BLaER1 treated with 17β-estradiol and CSF1 and Interleukin-3, amounts not matched to agents 10 nM and 100 nM (cell line): Measurements from ENCODE around the gene GPR153.
A peak's percentile ranks its signal among the peaks of the same experiment; 100 is the strongest.
"Not testable (repeated sequence)": the region's sequence is repeated elsewhere in the genome, so short reads cannot be mapped to it uniquely, and the experiment has no call there.

ENCODE experiments used
- H3K27ac ChIP-seq, 11 experiments: shearing (Covaris generic); formaldehyde crosslinking; 2 replicates each; pipeline ENCODE4 v1.8.1; 2022
- H3K27me3 ChIP-seq, 11 experiments: shearing (Covaris generic); formaldehyde crosslinking; 2 replicates each; pipeline ENCODE4 v1.8.1; 2022
- H3K36me3 ChIP-seq, 11 experiments: shearing (Covaris generic); formaldehyde crosslinking; 2 replicates each; pipeline ENCODE4 v1.8.1; 2022
- H3K4me1 ChIP-seq, 10 experiments: shearing (Covaris generic); formaldehyde crosslinking; 2 replicates each; pipeline ENCODE4 v1.8.1; 2022
- H3K4me2 ChIP-seq, 11 experiments: shearing (Covaris generic); formaldehyde crosslinking; 2 replicates each; pipeline ENCODE4 v1.8.1; 2022
- H3K4me3 ChIP-seq, 10 experiments: shearing (Covaris generic); formaldehyde crosslinking; 2 replicates each; pipeline ENCODE4 v1.8.1; 2022
- H3K9ac ChIP-seq, 11 experiments: shearing (Covaris generic); formaldehyde crosslinking; 2 replicates each; pipeline ENCODE4 v1.8.1; 2022
- H3K9me3 ChIP-seq, 11 experiments: shearing (Covaris generic); formaldehyde crosslinking; replicated peaks in 1 of 11; 2 replicates each; pipeline ENCODE4 v1.8.1; 2022
- H4K20me1 ChIP-seq, 11 experiments: shearing (Covaris generic); formaldehyde crosslinking; 2 replicates each; pipeline ENCODE4 v1.8.1; 2022
- Cebpa-rat ChIP-seq, 11 experiments: shearing (Covaris generic); IDR thresholded peaks; 2 replicates each; pipeline ENCODE4 v1.8.1; 2022

Gene GPR153

DNA sequence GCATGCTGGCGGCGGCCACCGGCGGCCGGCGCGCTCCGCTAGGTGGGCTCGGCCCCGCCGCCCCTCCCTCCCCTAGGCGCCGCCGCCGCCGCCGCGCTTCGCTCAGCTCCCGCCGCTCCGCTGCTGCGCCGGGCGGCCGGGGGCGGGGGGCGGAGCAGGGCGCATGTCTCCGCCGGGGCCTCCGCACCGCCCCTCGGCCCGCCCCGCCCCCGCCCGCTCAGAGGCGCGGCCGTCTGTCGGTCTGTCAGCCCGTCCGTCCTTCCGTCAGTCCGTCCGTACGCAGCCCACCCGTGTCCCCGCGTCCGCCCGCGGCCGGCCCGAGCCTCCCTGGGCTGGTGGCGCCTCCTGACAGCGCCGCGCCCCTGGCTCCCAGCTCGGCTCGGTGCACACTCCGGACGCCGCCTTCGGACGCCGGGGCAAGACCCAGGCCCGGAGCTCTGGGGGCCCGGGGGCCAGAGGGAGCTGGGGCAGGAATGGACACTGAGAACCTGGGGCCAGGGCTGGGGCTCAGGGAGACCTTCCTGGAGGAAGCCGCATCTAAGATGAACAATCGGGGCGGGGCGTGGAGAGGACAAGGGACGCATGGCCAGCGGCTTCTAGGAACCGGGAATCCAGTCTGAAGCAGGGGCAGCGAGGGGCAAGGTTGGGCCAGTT lies at the start of gene GPR153:
TSS of gene GPR153 (minus strand) at position 138 of the 654 bp plus-strand sequence. CDS start 6,193 bp downstream, outside the sequence.
- no peak for TF ChIP-seq Cebpa-rat (IDR thresholded peaks at IDR 0.05)
- Histone ChIP-seq H3K4me2 (peak within 1 kb of the TSS; percentile 93 to 100 (median 98)), H3K4me3 (peak within 1 kb of the TSS; percentile 77 to 95 (median 82)), H3K27me3 (peaks cover 0 to 20% (median 0%) of the 10 kb centered on the region in 11 experiments; a peak in 6 of 22 replicates), H3K36me3 (no peaks in the 10 kb centered on the region; a peak in 1 of 22 replicates), H3K27ac (peak within 1 kb of the TSS in 10 of 11 experiments; percentile 35 to 96 (median 68); a peak in 18 of 22 replicates), H3K9ac (peak within 1 kb of the TSS; percentile 68 to 96 (median 77)), H3K9me3 (no peaks in the 10 kb centered on the region), H4K20me1 (peaks cover 6 to 80% (median 57%) of the 10 kb centered on the region in 11 experiments; a peak in 20 of 22 replicates), H3K4me1 (peaks cover 41 to 66% (median 62%) of the 10 kb centered on the region in 10 experiments)

DNA sequence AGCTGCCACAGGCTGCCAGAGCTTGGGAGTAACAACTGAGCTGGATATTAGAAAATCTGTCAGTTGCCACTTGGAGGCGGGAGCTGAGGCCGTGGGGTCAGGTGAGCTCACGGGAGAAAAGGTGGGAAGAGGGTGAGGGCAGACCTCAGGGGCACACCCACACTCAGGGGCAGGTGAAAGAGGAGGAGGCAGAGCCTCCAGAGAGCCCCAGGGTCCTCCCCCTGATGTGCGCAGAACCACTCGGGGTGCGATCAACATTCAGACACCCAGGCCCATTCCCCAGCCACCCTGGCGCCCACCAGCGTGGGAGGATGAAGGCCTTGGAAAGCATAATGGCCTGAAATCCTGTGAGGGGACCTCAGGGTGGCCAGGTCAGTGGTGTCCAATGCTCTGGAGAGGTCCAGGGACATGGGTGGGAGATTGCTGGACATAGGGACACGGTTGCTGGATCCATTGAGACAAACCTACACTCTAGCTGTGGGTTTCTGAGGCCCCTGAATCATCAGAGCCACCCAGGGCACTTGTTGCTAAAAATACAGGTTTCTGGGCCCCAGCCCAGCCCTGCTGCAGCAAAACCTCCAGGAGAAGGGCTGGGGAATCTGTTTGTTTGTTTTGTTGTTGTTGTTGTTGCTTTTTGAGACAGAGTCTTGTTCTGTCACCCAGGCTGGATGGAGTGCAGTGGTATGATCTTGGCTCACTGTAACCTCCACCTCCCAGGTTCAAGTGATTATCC lies 49.4 kb upstream of the GPR153 start:
- H3K4me1 ChIP-seq, result no peaks in the 10 kb centered on the region
- H4K20me1 ChIP-seq, result no peaks in the 10 kb centered on the region; a peak in 2 of 22 replicates
- peaks cover 29 to 42% (median 32%) of the 10 kb centered on the region in 11 experiments for H3K9me3 ChIP-seq
- no peak overlapping the region for H3K4me3 ChIP-seq
- peaks cover 0 to 79% (median 38%) of the 10 kb centered on the region in 11 experiments; a peak in 16 of 22 replicates for H3K36me3 ChIP-seq
- no peak overlapping the region for H3K4me2 ChIP-seq
- no peaks in the 10 kb centered on the region for H3K27me3 ChIP-seq
- H3K9ac ChIP-seq, result no peak overlapping the region
- no peak overlapping the region for H3K27ac ChIP-seq
- TF ChIP-seq Cebpa-rat (IDR thresholded peaks at IDR 0.05), result no peak

DNA sequence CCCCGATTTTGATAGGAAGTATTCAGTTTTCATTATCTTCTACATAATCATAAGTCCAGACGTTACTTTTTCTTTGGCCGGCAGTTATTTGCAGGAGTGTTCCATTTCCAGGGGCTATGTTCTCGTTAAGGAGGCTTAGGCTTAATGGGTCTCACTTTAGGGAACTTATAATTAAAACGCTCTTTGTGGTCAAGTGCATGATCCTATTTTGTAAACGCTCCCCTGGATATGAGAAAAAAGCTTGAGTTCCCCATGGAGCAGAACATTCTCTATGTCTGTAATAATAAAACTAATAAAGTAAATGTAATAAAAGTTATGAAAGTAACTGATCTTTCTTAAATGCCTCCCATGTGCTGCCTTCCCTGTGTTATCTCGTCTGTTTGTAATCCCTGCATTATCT lies 48.7 kb upstream of the GPR153 start:
- H3K4me2 ChIP-seq, result no peak overlapping the region
- H3K9me3 ChIP-seq, result peaks cover 29 to 44% (median 32%) of the 10 kb centered on the region in 11 experiments
- H4K20me1 ChIP-seq, result no peaks in the 10 kb centered on the region; a peak in 2 of 22 replicates
- H3K4me1 ChIP-seq, result no peaks in the 10 kb centered on the region
- H3K36me3 ChIP-seq, result peaks cover 0 to 72% (median 35%) of the 10 kb centered on the region in 11 experiments; a peak in 16 of 22 replicates
- H3K4me3 ChIP-seq, result no peak overlapping the region
- no peaks in the 10 kb centered on the region for H3K27me3 ChIP-seq
- no peak overlapping the region for H3K9ac ChIP-seq
- H3K27ac ChIP-seq, result no peak overlapping the region
- no peak for TF ChIP-seq Cebpa-rat (IDR thresholded peaks at IDR 0.05)

DNA sequence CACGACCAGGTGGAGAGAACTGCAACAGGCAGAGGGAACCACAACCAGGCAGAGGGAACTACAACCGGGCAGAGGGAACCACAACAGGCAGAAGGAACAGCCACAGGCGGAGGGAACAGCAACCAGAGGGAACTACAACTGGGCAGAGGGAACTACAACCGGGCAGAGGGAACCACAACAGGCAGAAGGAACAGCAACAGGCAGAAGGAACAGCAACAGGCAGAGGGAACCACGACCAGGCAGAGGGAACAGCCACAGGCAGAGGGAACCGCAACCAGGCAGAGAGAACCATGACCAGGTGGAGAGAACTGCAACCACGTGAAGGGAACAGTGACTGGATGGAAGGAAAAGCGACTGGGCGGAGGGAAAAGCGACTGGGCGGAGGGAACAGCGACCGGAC lies 47.6 kb upstream of the GPR153 start:
- Histone ChIP-seq H3K9me3 (peaks cover 29 to 44% (median 32%) of the 10 kb centered on the region in 11 experiments), H3K36me3 (peaks cover 0 to 61% (median 31%) of the 10 kb centered on the region in 11 experiments; a peak in 16 of 22 replicates), H4K20me1 (no peaks in the 10 kb centered on the region; a peak in 2 of 22 replicates), H3K9ac (no peak overlapping the region), H3K27ac (peak overlapping the region in 2 of 11 experiments; percentile 53 to 55; a peak in 5 of 22 replicates), H3K27me3 (no peaks in the 10 kb centered on the region), H3K4me3 (peak overlapping the region in 1 of 10 experiments; percentile 31; a peak in 1 of 20 replicates), H3K4me1 (peaks cover 0 to 7% (median 6%) of the 10 kb centered on the region in 10 experiments; a peak in 15 of 20 replicates), H3K4me2 (no peak overlapping the region)
- TF ChIP-seq Cebpa-rat (IDR thresholded peaks at IDR 0.05), result no peak

DNA sequence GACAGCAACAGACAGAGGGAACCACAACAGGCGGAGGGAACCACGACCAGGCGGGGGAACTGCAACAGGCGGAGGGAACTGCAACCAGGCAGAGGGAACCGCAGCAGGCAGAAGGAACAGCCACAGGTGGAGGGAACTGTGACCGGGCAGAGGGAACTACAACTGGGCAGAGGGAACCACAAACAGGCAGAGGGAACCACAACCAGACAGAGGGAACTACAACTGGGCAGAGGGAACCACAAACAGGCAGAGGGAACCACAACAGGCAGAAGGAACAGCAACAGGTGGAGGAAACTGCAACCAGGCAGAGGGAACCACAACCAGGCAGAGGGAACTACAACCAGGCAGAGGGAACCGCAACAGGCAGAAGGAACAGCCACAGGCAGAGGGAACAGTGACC lies 46.8 kb upstream of the GPR153 start:
- H3K27ac ChIP-seq, result peak overlapping the region in 6 of 11 experiments; percentile 12 to 55 (median 30); a peak in 9 of 22 replicates
- not testable (repeated sequence) for H3K4me2 ChIP-seq, H4K20me1 ChIP-seq, H3K27me3 ChIP-seq, H3K9ac ChIP-seq
- H3K36me3 ChIP-seq, result peaks cover 0 to 53% (median 31%) of the 10 kb centered on the region in 11 experiments; a peak in 16 of 22 replicates
- peaks cover 29 to 44% (median 32%) of the 10 kb centered on the region in 11 experiments for H3K9me3 ChIP-seq
- H3K4me1 ChIP-seq, result peaks cover 0 to 15% (median 14%) of the 10 kb centered on the region in 10 experiments; a peak in 15 of 20 replicates
- peak overlapping the region in 1 of 10 experiments; percentile 31; a peak in 1 of 20 replicates for H3K4me3 ChIP-seq

DNA sequence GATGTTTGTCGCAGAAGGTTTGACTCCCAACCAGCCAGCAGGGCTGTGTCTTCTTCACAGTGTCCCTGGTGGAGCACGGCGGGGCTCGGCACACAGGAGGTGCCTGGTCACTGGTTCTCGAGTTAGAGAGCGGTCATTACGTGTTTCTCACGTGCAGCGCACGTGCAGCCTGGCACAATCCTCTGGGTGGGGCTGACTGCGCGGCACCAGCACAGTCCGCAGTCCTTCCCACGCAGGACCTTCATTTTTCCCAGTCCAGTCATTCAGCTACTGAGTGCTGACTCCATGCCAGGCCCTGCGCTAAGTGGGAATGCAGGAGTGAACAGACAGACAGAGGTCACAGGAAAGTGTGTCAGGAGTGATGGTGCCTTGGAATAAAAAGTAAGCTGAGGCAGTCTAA lies 46.2 kb upstream of the GPR153 start:
- H3K9ac ChIP-seq, result no peak overlapping the region
- peaks cover 0 to 21% (median 15%) of the 10 kb centered on the region in 10 experiments; a peak in 15 of 20 replicates for H3K4me1 ChIP-seq
- peak overlapping the region in 2 of 11 experiments; percentile 53 to 55; a peak in 4 of 22 replicates for H3K27ac ChIP-seq
- no peak overlapping the region for H3K4me2 ChIP-seq
- H3K4me3 ChIP-seq, result no peak overlapping the region; a peak in 1 of 20 replicates
- H3K36me3 ChIP-seq, result peaks cover 0 to 54% (median 31%) of the 10 kb centered on the region in 11 experiments; a peak in 16 of 22 replicates
- no peak for TF ChIP-seq Cebpa-rat (IDR thresholded peaks at IDR 0.05)
- H3K27me3 ChIP-seq, result no peaks in the 10 kb centered on the region
- H4K20me1 ChIP-seq, result no peaks in the 10 kb centered on the region; a peak in 2 of 22 replicates
- peaks cover 29 to 44% (median 32%) of the 10 kb centered on the region in 11 experiments for H3K9me3 ChIP-seq

DNA sequence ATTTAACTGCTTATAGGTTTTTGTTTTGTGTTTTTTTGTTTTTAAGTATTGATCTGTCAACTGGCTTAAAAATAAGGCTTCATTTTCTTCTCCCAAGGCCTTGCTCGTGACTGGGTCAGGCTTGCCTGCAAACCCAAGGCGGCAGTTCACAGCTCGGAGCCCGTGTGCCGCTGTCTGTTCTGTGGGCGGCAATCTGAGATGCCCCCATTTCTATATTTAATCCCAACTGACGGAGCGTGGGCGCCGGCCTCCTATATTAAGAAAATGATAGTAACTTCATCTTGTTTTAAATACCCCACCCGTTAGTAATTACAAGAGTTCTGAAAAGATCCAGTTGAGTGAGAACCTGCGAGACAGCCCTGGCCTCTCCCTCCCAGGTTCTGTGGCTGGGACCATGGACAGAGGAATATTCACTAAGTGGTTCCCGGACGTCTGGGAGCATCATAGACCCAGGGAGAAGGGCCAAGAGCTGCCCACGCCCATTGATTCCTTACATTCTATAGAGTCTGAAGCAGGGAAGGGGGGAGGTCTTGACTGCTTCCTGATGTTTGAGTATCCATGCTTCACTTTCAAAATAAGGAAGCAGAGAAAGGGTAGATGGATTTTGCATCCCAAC lies 42.6 kb upstream of the GPR153 start:
- Histone ChIP-seq H3K9me3 (peaks cover 22 to 28% (median 24%) of the 10 kb centered on the region in 11 experiments), H4K20me1 (no peaks in the 10 kb centered on the region; a peak in 3 of 22 replicates), H3K4me3 (no peak overlapping the region), H3K4me1 (peaks cover 0 to 22% (median 15%) of the 10 kb centered on the region in 10 experiments; a peak in 15 of 20 replicates), H3K4me2 (peak overlapping the region in 8 of 11 experiments; percentile 22 to 72 (median 48); a peak in 15 of 22 replicates), H3K27me3 (no peaks in the 10 kb centered on the region), H3K27ac (no peak overlapping the region; a peak in 1 of 22 replicates), H3K36me3 (peaks cover 0 to 56% (median 30%) of the 10 kb centered on the region in 11 experiments; a peak in 16 of 22 replicates), H3K9ac (peak overlapping the region in 1 of 11 experiments; percentile 47; a peak in 2 of 22 replicates)
- TF ChIP-seq Cebpa-rat (IDR thresholded peaks at IDR 0.05), result no peak

DNA sequence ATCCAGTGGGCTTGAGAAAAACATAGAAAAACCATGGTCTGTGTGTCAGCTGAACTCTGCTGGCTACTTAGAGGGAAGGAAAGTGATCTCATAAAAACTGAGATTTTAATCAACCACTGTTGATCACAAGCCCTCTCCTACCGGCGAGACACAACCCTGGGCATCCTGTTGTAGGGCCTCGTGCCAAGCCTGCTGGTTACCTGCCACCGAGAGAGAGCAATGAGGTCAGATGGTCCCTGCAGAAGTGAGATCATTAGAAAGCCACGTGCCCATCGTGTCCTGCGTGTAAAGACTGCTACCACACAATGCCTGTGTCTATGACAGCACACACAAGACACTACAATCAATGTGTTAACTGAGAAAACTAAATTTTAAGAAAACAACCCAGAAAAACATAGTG lies 41.7 kb upstream of the GPR153 start:
- peaks cover 0 to 47% (median 22%) of the 10 kb centered on the region in 11 experiments; a peak in 16 of 22 replicates for H3K36me3 ChIP-seq
- no peak for TF ChIP-seq Cebpa-rat (IDR thresholded peaks at IDR 0.05)
- H3K9ac ChIP-seq, result no peak overlapping the region
- peak overlapping the region in 5 of 11 experiments; percentile 43 to 72 (median 52); a peak in 8 of 22 replicates for H3K4me2 ChIP-seq
- H3K4me3 ChIP-seq, result no peak overlapping the region
- peaks cover 0 to 22% (median 15%) of the 10 kb centered on the region in 10 experiments; a peak in 15 of 20 replicates for H3K4me1 ChIP-seq
- H4K20me1 ChIP-seq, result no peaks in the 10 kb centered on the region; a peak in 2 of 22 replicates
- no peak overlapping the region for H3K27ac ChIP-seq
- no peaks in the 10 kb centered on the region for H3K27me3 ChIP-seq
- peaks cover 12 to 18% (median 15%) of the 10 kb centered on the region in 11 experiments for H3K9me3 ChIP-seq
